Vagina (tissue), 2 donors: ENCODE data around the gene MAN2B2.

Source experiments
- CTCF ChIP-seq, 3 experiments: fragments of 450-650 bp in 2 of 3; fragments of 200-600 bp in 1 of 3; sonication (generic) in 1 of 3; IDR thresholded peaks; one replicate each; pipeline ENCODE4 v1.5.1; 2017 to 2019; ENCODE audit warnings: antibody characterized with exemption in 3 of 3, mild to moderate bottlenecking in 2 of 3, moderate library complexity in 2 of 3
- POLR2A ChIP-seq, 2 donors: fragments of 450-650 bp; IDR thresholded peaks; one replicate each; pipeline ENCODE4 v1.6.1; 2017; ENCODE audit warnings: antibody characterized with exemption in 2 of 2, mild to moderate bottlenecking in 2 of 2, moderate library complexity in 2 of 2

GRCh38 chr4:6530301-6530700 lies 44.7 kb upstream of the MAN2B2 start:
- TF ChIP-seq POLR2A (IDR thresholded peaks at IDR 0.05) (no peak), CTCF (IDR thresholded peaks at IDR 0.05) (no peak)
